ENCODE measurements around the gene SIRT7.

The SIRT7 gene

GRCh38 chr17:81935709-81936084, 17.7 kb upstream of the SIRT7 start:
- Histone ChIP-seq H3K9ac (ENCODE audit: low read depth, low read length) (no peak overlapping the region), H3K9me3 (ENCODE audit: insufficient read depth, low read depth, low read length) (no peaks in the 10 kb centered on the region), H3K4me1 (ENCODE audit: insufficient read depth, low read length) (no peaks in the 10 kb centered on the region), H3K27ac (ENCODE audit: low read depth, low read length) (no peak overlapping the region), H3K36me3 (ENCODE audit: insufficient read depth, low read length) (peaks cover 25% of the 10 kb centered on the region), H3K27me3 (ENCODE audit: insufficient read depth, low read length) (peaks cover 3% of the 10 kb centered on the region; the same call in 1 of the 2 replicates), H3K4me3 (ENCODE audit: low read length) (peak overlapping the region; percentile 16; the same call in 1 of the 2 replicates)
- WGBS = 90% methylated on average over 6 of the region's 6 CpGs

GRCh38 chr17:81934850-81935708, 17.1 kb upstream of the SIRT7 start:
- Histone ChIP-seq H3K4me3 (ENCODE audit: low read length) (no peak overlapping the region), H3K4me1 (ENCODE audit: insufficient read depth, low read length) (no peaks in the 10 kb centered on the region), H3K9ac (ENCODE audit: low read depth, low read length) (no peak overlapping the region)

GRCh38 chr17:81934098-81934757, 16.3 kb upstream of the SIRT7 start:
- Histone ChIP-seq H3K27me3 (ENCODE audit: insufficient read depth, low read length) (peaks cover 4% of the 10 kb centered on the region), H3K36me3 (ENCODE audit: insufficient read depth, low read length) (peaks cover 25% of the 10 kb centered on the region), H3K9me3 (ENCODE audit: insufficient read depth, low read depth, low read length) (no peaks in the 10 kb centered on the region), H3K4me3 (ENCODE audit: low read length) (no peak overlapping the region), H3K4me1 (ENCODE audit: insufficient read depth, low read length) (no peaks in the 10 kb centered on the region), H3K27ac (ENCODE audit: low read depth, low read length) (no peak overlapping the region), H3K9ac (ENCODE audit: low read depth, low read length) (no peak overlapping the region)
- WGBS = 94% methylated on average over 23 of the region's 23 CpGs

More at GRCh38 chr17:81934850-81935708, 17.1 kb upstream of the SIRT7 start:
- no peaks in the 10 kb centered on the region for H3K9me3 ChIP-seq (ENCODE audit: insufficient read depth, low read depth, low read length)
- H3K36me3 ChIP-seq (ENCODE audit: insufficient read depth, low read length) = peaks cover 25% of the 10 kb centered on the region
- 95% methylated on average over 38 of the region's 38 CpGs for WGBS
- peaks cover 3% of the 10 kb centered on the region; the same call in 1 of the 2 replicates for H3K27me3 ChIP-seq (ENCODE audit: insufficient read depth, low read length)
- H3K27ac ChIP-seq (ENCODE audit: low read depth, low read length) = no peak overlapping the region

- 93% methylated on average over 14 of the region's 14 CpGs for WGBS
- H3K9me3 ChIP-seq (ENCODE audit: insufficient read depth, low read depth, low read length) = no peaks in the 10 kb centered on the region
- no peak overlapping the region for H3K9ac ChIP-seq (ENCODE audit: low read depth, low read length)
- peaks cover 25% of the 10 kb centered on the region for H3K36me3 ChIP-seq (ENCODE audit: insufficient read depth, low read length)
- peaks cover 14% of the 10 kb centered on the region for H3K27me3 ChIP-seq (ENCODE audit: insufficient read depth, low read length)
- H3K4me1 ChIP-seq (ENCODE audit: insufficient read depth, low read length) = no peaks in the 10 kb centered on the region
- no peak overlapping the region for H3K27ac ChIP-seq (ENCODE audit: low read depth, low read length)
- H3K4me3 ChIP-seq (ENCODE audit: low read length) = no peak overlapping the region
Observed at GRCh38 chr17:81933178-81933699, 15.3 kb upstream of the SIRT7 start.

- peaks cover 25% of the 10 kb centered on the region for H3K36me3 ChIP-seq (ENCODE audit: insufficient read depth, low read length)
- whole genome bisulfite sequencing = 89% methylated on average over 9 of the region's 9 CpGs
- H3K27ac ChIP-seq (ENCODE audit: low read depth, low read length) = no peak overlapping the region
- no peak overlapping the region for H3K4me3 ChIP-seq (ENCODE audit: low read length)
- no peaks in the 10 kb centered on the region for H3K9me3 ChIP-seq (ENCODE audit: insufficient read depth, low read depth, low read length)
- H3K9ac ChIP-seq (ENCODE audit: low read depth, low read length) = no peak overlapping the region
- H3K4me1 ChIP-seq (ENCODE audit: insufficient read depth, low read length) = no peaks in the 10 kb centered on the region
- H3K27me3 ChIP-seq (ENCODE audit: insufficient read depth, low read length) = peaks cover 16% of the 10 kb centered on the region
Observed at GRCh38 chr17:81932333-81932983, 14.5 kb upstream of the SIRT7 start.

- Histone ChIP-seq H3K9me3 (ENCODE audit: insufficient read depth, low read depth, low read length) (no peaks in the 10 kb centered on the region), H3K4me1 (ENCODE audit: insufficient read depth, low read length) (no peaks in the 10 kb centered on the region), H3K9ac (ENCODE audit: low read depth, low read length) (no peak overlapping the region), H3K36me3 (ENCODE audit: insufficient read depth, low read length) (peaks cover 25% of the 10 kb centered on the region), H3K27ac (ENCODE audit: low read depth, low read length) (no peak overlapping the region), H3K4me3 (ENCODE audit: low read length) (no peak overlapping the region), H3K27me3 (ENCODE audit: insufficient read depth, low read length) (peaks cover 16% of the 10 kb centered on the region)
- WGBS = 70% methylated on average over 15 of the region's 15 CpGs
Observed at GRCh38 chr17:81931557-81932332, 13.8 kb upstream of the SIRT7 start.

GRCh38 chr17:81931189-81931556, 13.2 kb upstream of the SIRT7 start:
- Histone ChIP-seq H3K4me1 (ENCODE audit: insufficient read depth, low read length) (peaks cover 1% of the 10 kb centered on the region; the same call in 1 of the 2 replicates), H3K27me3 (ENCODE audit: insufficient read depth, low read length) (peaks cover 16% of the 10 kb centered on the region), H3K4me3 (ENCODE audit: low read length) (no peak overlapping the region), H3K9ac (ENCODE audit: low read depth, low read length) (no peak overlapping the region), H3K36me3 (ENCODE audit: insufficient read depth, low read length) (peaks cover 25% of the 10 kb centered on the region), H3K27ac (ENCODE audit: low read depth, low read length) (no peak overlapping the region), H3K9me3 (ENCODE audit: insufficient read depth, low read depth, low read length) (no peaks in the 10 kb centered on the region)
- WGBS = 76% methylated on average over 13 of the region's 13 CpGs

GRCh38 chr17:81930142-81931125, 12.5 kb upstream of the SIRT7 start:
- Histone ChIP-seq H3K27me3 (ENCODE audit: insufficient read depth, low read length) (peaks cover 16% of the 10 kb centered on the region), H3K4me3 (ENCODE audit: low read length) (no peak overlapping the region), H3K9me3 (ENCODE audit: insufficient read depth, low read depth, low read length) (no peaks in the 10 kb centered on the region), H3K36me3 (ENCODE audit: insufficient read depth, low read length) (peaks cover 23% of the 10 kb centered on the region), H3K4me1 (ENCODE audit: insufficient read depth, low read length) (peaks cover 6% of the 10 kb centered on the region; the same call in 1 of the 2 replicates), H3K27ac (ENCODE audit: low read depth, low read length) (no peak overlapping the region), H3K9ac (ENCODE audit: low read depth, low read length) (no peak overlapping the region)
- 77% methylated on average over 20 of the region's 20 CpGs for WGBS

GRCh38 chr17:81929253-81930141, 11.5 kb upstream of the SIRT7 start:
- WGBS = 86% methylated on average over 31 of the region's 31 CpGs
- peak overlapping the region; percentile 65; the same call in 1 of the 2 replicates for H3K4me3 ChIP-seq (ENCODE audit: low read length)
- peaks cover 13% of the 10 kb centered on the region for H3K4me1 ChIP-seq (ENCODE audit: insufficient read depth, low read length)
- H3K9ac ChIP-seq (ENCODE audit: low read depth, low read length) = no peak overlapping the region
- no peaks in the 10 kb centered on the region for H3K9me3 ChIP-seq (ENCODE audit: insufficient read depth, low read depth, low read length)
- no peak overlapping the region for H3K27ac ChIP-seq (ENCODE audit: low read depth, low read length)
- H3K27me3 ChIP-seq (ENCODE audit: insufficient read depth, low read length) = peaks cover 16% of the 10 kb centered on the region
- H3K36me3 ChIP-seq (ENCODE audit: insufficient read depth, low read length) = peaks cover 13% of the 10 kb centered on the region; the same call in 1 of the 2 replicates
